AG20443 (cell line): ENCODE measurements around the gene RTN4RL2.

Experiments
- DNase-seq: peaks from one replicate; pipeline ENCODE4 v3.0.0; 2012; ENCODE audit warnings: low spot score, mixed read lengths

The RTN4RL2 gene

GRCh38 chr11:57500515-57500914, 40.2 kb downstream of the RTN4RL2 start:
- DNase-seq = no peak

DNA sequence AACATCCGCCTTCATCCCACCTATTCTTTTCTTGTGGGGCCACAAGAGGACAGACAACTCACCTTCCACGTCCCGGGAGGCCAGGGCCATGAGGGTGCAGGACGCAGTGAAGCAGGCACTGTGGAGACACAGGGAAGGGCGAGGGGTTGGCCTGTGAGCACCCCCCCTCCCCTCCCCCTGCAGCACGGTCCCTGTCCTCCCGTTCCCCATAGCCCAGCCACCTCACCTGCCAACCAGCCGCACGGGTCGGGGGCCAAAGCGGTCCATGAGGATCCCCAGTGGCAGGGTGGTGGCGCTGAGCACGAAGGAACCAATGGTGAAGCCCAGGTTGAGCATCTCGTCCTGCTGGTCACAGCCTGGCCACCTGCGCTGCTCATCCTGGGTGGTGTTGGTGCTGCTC, 40.6 kb downstream of the RTN4RL2 start:
- DNase-seq = no peak

- no peak for DNase-seq
Observed at GRCh38 chr11:57501953-57502352, 41.6 kb downstream of the RTN4RL2 start.

DNA sequence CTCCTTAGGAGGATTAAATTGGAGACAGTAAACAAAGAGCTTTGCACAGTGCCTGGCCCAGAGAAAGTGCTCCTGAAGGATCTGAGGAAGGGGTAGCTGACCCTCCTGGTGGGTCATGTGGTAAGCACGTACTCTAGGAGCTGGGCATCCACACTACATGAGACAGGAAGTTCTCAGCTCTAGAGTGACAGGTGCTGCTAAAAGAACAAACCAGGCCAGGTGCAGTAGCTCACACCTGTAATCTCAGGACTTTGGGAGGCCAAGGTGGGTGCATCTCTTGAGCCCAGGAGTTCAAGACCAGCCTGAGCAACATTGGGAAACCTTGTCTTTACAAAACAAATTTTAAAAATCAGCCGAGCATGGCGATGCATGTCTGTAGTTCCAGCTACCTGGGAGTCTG, 42.0 kb downstream of the RTN4RL2 start:
- no peak for DNase-seq

- no peak for DNase-seq
Observed at GRCh38 chr11:57502870-57503269, 42.5 kb downstream of the RTN4RL2 start.

DNA sequence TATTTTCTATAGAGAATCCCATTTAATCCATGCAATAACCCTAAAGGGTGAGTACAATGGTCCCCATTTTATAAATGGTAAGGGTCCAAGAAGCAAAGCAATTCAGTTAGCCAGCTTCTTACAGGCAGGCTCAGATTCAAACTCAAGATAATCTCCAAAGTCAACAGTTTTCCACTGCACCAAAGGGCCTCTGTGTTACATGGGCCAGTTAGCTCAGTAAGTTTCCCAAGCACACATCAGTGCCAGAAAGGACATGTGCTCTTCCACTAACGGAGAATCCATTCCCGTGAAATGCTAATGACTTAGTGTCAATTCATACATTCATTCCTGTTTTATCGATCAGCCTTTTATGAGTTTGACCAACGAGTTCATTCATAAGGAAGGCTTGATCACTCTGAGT, 44.2 kb downstream of the RTN4RL2 start:
- no peak for DNase-seq

GRCh38 chr11:57506522-57506921, 46.2 kb downstream of the RTN4RL2 start:
- DNase-seq = no peak

DNA sequence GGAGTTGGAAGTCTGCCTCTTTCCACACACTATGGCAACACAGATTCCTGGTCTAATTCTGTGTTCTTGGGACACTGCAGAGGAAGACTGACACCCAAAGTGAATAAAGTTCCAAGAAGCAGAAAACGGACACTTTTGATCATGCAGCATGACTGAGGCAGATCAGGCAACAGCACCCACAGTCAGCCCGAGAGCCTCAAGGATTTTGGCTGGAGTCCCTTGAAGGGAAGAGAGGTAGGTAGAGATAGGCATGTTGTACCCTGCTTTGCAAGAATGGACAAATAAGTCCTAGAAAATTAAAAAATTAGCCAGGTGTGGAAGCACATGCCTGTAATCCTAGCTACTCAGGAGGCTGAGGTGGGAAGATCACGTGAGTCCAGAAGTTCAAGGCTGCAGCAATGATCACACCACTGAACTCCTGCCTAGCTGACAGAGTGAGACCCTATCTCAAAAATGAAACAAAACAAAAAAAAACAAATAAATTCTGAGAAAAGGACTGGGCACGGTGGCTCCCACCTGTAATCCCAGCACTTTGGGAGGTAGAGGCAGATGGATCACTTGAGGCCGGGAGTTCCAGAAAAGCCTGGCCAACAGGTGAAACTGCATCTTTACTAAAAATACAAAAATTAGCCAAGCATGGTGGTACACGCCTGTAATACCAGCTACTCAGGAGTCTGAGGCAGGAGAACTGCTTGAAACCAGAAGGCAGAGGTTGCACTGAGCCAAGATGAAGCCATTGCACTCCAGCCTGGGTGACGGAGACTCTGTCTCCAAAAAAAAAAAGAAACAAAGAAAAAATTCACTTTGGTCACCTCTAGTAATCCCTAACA, 48.2 kb downstream of the RTN4RL2 start:
- DNase-seq = no peak

GRCh38 chr11:57511741-57512430, 51.6 kb downstream of the RTN4RL2 start:
- no peak for DNase-seq

DNA sequence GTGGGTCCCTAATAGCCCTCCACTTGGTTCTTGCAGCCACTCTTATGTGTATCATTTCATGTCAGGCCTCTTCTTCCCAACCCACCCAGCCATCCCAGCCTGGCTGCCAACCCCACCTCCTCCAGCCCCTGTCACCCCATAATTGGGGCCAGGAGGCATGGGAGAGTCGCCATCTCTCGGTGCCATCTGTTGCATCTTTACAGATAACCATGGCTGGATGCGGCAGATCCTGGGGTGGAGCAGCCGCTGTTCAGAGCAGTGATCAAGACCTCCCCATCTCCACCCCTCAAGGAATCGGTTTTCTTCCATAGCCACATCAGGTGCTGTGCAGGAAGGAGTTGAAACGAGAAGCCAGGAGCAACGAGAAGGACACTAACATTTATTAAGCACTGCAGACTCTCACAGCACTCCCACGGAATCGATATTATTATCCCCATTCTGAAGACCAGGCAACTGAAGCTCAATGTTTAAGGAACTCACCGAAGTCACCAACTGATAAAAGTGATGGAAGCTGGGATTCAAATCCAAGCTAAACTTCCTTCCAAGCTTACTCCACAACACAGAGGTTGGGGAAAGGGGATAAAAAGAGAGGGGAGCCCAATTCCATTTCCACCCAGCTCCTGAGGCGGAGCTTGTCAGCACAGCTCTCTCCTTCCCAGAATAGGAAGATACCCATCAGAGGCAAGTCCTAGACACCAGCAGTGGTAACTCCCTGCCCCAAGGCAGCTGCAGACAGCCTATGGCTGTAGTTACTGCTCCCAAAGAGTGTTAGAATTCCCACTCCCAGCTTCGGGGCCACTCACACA, 52.5 kb downstream of the RTN4RL2 start:
- no peak for DNase-seq

GRCh38 chr11:57513452-57513795, 53.1 kb downstream of the RTN4RL2 start:
- no peak for DNase-seq

DNA sequence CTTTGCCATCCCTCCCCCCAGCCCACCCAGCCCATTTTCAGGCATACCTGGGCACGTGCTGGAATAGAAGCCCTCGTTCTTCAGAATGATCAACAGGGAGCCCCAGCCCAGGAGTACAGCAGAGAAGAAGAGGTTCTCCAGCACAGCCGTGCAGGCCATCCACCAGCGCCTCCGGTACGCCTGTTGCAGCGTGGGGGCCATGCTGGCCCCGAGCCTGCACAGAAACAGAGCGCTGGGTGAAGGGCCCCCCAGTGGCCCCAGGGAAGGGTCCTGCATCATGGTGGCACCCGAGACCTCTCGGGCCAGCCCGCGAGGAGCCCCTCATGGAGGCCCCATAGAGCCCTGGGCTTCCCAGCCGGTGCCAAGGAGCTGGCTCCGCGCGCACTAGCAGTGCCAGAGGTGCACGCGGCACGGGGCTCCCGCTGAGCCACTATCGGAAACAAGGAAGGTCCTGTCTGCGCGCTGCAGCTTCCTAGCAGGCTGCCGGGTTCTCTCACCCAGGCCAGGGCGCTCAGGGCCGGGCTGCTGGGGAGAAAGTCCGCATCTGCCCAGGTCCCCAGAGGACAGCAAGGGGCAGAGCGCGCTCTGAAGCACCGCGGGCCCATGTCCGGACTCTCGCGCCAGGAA, 53.7 kb downstream of the RTN4RL2 start:
- peak; percentile 48 for DNase-seq

DNA sequence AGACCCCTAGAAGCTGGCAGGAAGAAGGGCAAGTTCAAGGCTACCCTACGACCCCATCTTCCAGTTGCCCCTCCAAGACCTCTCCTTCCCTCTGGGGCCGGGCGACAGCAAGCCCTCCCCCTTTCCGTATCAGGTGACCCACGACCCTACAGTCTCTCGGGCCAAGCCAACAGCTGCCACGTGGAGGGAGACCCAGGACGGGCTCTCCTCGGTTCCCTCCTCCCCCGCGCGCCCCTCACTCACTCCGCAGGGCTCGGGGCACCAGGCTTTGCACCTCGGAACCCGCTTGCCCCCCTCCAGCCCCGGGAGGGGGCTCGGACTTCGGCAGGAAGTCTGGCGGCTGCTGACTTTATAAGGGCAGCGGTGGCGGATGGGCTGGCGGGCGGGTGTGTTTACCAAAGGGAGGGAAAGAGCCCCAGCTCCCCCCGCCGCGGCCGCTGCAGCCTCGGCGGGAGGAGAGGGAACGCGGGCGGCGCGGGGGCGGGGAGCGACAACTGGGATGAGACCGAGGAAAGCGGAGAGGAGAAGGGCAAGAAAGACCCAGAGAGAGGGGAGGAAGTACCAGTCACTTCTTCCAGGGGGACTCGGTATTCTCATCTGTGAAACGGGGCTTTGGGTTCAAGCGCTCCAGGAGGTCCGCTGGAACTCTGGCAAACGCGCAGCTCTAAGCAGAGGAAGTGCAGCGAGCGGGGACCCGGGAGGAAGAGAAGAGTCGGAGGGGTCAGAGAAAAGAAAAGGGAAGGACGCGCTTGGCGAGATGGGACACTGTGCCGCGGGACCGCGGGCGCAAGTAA, 54.4 kb downstream of the RTN4RL2 start:
- peak; percentile 73 for DNase-seq

GRCh38 chr11:57515332-57516060, 55.2 kb downstream of the RTN4RL2 start, which contains the start of gene SLC43A1:
TSS of gene SLC43A1 (minus strand) at chr11:57515702. CDS start at chr11:57514111, 1,591 bp downstream.
- DNase-seq = peak; percentile 88

DNA sequence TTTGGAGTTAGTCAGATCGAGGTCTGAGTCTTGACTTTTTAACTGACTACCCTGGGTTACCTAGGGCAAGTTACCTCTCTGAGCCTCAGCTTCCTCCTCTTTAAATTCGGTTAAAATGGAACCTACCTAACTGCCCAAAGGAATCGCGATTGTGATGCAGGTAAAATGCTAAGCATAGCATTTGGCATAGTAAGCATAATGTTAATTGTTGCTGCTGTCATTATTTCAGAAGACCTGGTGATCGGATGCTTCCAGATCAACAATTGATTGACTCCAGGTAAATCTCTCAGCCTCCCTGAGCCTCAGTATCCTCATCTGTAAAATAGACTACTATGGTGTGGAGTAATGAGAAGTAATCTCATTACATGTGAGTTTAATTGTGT, 55.7 kb downstream of the RTN4RL2 start:
- DNase-seq = no peak

- DNase-seq = no peak
Observed at GRCh38 chr11:57521116-57521515, 60.8 kb downstream of the RTN4RL2 start.

DNA sequence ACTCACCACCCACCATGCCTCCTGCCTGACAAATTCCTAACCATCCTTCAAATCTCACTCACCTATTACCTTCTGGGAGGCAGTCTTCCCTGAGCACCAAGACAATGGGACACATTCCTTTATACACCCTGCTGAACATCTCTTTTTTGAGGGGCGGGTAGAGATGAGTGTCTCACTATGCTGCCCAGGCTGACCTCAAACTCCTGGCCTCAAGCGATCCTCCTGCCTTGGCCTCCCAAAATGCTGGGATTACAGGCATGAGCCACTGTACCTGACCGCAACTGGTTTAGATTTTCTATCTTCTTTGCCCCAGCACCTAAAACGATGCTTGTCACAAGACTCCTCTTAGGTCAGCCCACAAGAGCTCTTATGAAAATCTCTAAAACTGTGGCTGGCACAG, 63.1 kb downstream of the RTN4RL2 start:
- DNase-seq = no peak
